Measurements from ENCODE around the gene TFF2. TPM values are rescaled to one million over a fixed set of nuclear protein-coding genes. Genes with fewer than 3 reads are reported as not detected.

The TFF2 gene
- total and polyA plus RNA-seq, 2 experiments from 2014 or later = not detected

DNA sequence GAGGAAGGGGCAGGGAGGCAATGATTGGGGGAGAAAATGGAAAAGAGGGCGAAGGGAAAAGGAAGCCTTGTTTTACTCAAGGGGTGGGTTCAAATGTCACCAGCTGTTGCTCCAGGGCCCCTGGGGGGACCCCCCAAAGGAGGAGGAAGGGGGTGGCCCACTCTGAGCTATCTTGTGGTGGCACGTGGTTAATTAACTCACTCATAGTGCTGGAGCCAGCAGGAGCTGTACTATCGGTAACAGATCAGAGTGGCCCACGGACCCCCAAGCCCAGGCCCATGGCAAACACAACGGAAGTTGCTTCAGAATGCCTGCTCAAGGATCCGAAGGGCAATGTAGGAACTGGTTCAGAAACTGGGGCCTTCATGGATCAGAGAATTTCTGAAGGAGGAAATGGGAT is 7.2 kb downstream of the TFF2 start:
- Histone ChIP-seq H3K9me3 (ENCODE audit: low read depth) (no peaks in the 10 kb centered on the region), H3K27ac (no peak overlapping the region), H3K27me3 (no peaks in the 10 kb centered on the region), H3K4me1 (ENCODE audit: low read depth) (no peaks in the 10 kb centered on the region), H3K4me3 (no peak overlapping the region), H3K36me3 (no peaks in the 10 kb centered on the region)
- TF ChIP-seq, protein P1, sequence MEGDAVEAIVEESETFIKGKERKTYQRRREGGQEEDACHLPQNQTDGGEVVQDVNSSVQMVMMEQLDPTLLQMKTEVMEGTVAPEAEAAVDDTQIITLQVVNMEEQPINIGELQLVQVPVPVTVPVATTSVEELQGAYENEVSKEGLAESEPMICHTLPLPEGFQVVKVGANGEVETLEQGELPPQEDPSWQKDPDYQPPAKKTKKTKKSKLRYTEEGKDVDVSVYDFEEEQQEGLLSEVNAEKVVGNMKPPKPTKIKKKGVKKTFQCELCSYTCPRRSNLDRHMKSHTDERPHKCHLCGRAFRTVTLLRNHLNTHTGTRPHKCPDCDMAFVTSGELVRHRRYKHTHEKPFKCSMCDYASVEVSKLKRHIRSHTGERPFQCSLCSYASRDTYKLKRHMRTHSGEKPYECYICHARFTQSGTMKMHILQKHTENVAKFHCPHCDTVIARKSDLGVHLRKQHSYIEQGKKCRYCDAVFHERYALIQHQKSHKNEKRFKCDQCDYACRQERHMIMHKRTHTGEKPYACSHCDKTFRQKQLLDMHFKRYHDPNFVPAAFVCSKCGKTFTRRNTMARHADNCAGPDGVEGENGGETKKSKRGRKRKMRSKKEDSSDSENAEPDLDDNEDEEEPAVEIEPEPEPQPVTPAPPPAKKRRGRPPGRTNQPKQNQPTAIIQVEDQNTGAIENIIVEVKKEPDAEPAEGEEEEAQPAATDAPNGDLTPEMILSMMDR (IDR thresholded peaks at IDR 0.05; ENCODE audit: low read depth, low read length) = no peak
- DNase-seq (ENCODE audit: low read depth in 1 of 2, low spot score in 1 of 2) = no peak

DNA sequence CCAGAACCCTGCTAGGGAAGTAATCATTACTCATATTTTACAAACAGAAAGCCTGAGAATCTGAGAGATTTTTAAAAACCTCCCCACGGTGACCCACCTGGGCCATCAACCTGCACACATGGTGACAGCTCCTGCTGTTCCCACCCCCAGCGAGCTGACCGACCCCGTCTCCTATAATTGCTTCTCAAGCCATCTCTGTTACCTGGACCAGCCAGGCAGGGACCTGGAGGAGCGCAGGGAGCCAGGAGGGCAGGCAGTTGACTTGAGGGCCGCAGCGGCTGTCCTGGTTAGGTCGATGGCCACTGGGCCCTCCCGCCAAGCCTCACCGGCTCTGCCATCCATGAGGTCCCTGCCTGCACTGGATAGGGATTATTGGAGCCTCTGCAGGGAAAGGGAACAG is 7.7 kb downstream of the TFF2 start:
- TF ChIP-seq, protein P1 (IDR thresholded peaks at IDR 0.05; ENCODE audit: low read depth, low read length) = no peak
- H3K27ac ChIP-seq = no peak overlapping the region
- H3K27me3 ChIP-seq = no peaks in the 10 kb centered on the region
- no peak overlapping the region for H3K4me3 ChIP-seq
- DNase-seq (ENCODE audit: low read depth in 1 of 2, low spot score in 1 of 2) = no peak
- H3K36me3 ChIP-seq = no peaks in the 10 kb centered on the region
- no peaks in the 10 kb centered on the region for H3K4me1 ChIP-seq (ENCODE audit: low read depth)
- H3K9me3 ChIP-seq (ENCODE audit: low read depth) = no peaks in the 10 kb centered on the region

DNA sequence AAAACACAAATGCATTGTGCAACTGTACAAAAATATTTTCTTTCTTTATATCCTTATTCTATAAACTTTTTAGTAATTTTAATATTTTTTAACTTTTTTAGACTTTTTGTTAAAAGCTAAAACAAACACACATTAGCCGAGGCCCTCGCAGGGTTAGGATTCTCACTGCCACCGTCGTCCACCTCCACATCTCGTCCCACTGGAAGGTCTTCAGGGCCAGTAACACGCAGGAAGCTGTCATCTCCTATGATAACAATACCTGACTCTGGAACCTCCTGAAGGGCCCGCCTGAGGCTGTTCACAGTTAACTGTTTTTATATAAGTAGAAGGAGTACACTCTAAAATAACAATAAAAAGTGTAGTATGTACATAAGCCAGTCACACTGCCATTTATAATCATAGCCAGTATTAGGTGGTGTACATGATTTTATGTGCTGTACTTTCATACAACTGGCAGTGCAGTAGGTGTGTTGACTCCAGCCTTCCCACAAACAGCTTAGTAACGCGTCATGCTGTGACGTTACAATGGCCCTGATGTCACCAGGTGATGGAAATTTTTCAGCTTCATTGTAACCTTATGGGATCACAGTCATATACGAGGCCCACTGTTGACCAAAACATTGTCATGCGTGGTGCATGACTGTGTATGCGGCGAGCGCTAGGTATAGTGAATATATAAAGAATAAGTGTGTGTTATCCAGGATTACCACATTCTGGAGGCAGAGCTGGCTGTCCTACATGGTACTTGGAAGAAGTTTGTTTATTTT is 8.8 kb downstream of the TFF2 start:
- TF ChIP-seq, protein P1 (IDR thresholded peaks at IDR 0.05; ENCODE audit: low read depth, low read length) = no peak
- H3K4me3 ChIP-seq = no peak overlapping the region
- H3K4me1 ChIP-seq (ENCODE audit: low read depth) = no peaks in the 10 kb centered on the region
- H3K36me3 ChIP-seq = no peaks in the 10 kb centered on the region
- no peak overlapping the region for H3K27ac ChIP-seq
- no peak for DNase-seq (ENCODE audit: low read depth in 1 of 2, low spot score in 1 of 2)
- no peaks in the 10 kb centered on the region for H3K9me3 ChIP-seq (ENCODE audit: low read depth)
- no peaks in the 10 kb centered on the region for H3K27me3 ChIP-seq

DNA sequence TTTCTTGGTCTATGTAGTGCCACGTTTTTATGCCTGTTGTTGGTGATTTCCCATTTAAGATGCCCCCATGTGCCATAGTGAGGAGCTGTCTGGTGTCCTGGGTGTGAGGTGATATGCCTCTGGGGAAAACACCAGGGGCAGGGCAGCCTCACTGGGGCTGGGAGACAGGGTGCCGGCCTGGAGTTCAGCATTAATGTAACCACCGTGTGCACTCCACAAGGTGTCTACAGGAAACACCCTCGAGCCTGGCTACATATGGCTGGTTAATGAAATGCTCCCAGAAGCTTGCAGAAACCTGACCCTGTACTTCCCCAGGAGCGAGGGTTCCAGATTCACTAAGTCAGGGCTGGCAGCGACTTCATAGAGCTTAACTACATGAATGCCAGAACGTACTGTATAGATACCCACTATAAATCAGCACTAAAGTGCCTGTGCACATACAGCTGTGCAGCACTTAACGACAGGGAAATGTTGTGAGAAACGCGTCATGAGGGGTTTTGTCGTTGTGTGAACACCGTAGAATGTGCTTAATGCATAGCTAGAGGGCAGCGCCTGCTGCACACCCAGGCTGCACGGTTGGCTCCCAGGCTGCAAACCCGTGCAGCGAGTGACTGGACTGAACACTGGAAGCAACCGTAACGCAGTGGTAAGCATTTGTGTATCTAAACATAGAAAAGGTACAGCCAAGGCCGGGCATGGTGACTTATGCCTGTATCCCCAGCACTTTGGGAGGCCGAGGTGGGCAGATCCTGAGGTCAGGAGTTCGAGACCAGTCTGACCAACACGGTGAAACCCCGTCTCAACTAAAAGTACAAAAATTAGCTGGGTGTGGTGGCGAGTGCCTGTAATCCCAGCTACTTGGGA is 10.4 kb downstream of the TFF2 start:
- Histone ChIP-seq H3K4me3 (no peak overlapping the region), H3K4me1 (ENCODE audit: low read depth) (no peaks in the 10 kb centered on the region), H3K27ac (no peak overlapping the region), H3K36me3 (no peaks in the 10 kb centered on the region), H3K27me3 (no peaks in the 10 kb centered on the region), H3K9me3 (ENCODE audit: low read depth) (no peaks in the 10 kb centered on the region)
- no peak for DNase-seq (ENCODE audit: low read depth in 1 of 2, low spot score in 1 of 2)
- TF ChIP-seq, protein P1 (IDR thresholded peaks at IDR 0.05; ENCODE audit: low read depth, low read length) = no peak

DNA sequence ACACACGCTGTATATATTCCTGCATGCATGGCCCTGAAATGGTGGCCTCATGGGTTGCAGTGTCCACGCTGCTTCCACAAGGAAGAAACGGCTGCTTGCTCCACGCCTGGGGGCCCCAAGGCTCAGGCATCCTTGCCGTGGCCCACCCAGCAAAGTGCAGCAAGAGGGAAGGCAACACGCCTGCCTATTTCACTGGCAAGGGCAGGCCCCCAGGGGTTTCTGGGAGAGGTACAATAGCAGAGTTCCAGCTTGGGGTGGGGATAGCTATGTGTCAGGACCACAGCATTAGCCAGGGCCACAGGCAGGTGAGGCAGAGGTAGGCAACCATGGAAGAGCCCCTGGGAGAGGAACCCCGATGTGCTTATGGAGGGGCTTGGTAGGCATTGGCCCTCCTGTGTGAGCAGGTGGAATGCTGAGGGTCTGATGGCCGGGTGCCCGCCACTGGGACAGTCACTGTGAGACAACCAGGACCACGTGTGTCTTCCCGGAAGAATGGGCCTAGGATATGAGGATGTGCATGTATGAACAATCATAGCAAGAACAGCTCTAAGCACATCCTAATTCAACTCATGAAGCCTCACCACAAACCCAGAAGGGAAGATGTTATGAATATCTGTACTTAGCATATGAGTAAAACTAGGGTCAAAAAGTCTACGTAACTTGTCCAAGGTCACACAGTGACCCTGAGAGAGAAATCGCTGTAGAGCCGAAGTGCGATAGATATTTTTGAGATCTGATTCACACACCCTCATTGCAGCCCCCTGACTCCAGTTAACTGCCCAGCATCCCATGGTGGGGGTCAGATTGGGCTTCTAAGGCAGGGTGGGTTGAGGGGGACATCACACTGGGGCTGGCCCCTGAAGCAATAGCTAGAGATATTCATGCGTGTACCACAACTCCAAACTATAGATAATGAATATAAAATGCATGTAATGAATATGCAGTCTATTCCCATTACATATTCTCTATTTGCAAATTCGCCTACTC is 11.8 kb downstream of the TFF2 start:
- Histone ChIP-seq H3K36me3 (no peaks in the 10 kb centered on the region), H3K27ac (no peak overlapping the region), H3K27me3 (no peaks in the 10 kb centered on the region), H3K9me3 (ENCODE audit: low read depth) (no peaks in the 10 kb centered on the region), H3K4me1 (ENCODE audit: low read depth) (no peaks in the 10 kb centered on the region), H3K4me3 (no peak overlapping the region)
- no peak for DNase-seq (ENCODE audit: low read depth in 1 of 2, low spot score in 1 of 2)
- TF ChIP-seq, protein P1 (IDR thresholded peaks at IDR 0.05; ENCODE audit: low read depth, low read length) = no peak
